SH-SY5Y (cell line): Measurements from ENCODE around the gene MSMP.

Experiments
- GATA2 ChIP-seq: IDR thresholded peaks from 2 replicates; pipeline ENCODE4 v1.6.1; 2011; ENCODE audit warnings: mild to moderate bottlenecking, low read depth, low read length
- GATA3 ChIP-seq: IDR thresholded peaks from 2 replicates; pipeline ENCODE4 v1.6.1; 2011; ENCODE audit warnings: low read depth, mild to moderate bottlenecking, low read length, moderate library complexity

DNA sequence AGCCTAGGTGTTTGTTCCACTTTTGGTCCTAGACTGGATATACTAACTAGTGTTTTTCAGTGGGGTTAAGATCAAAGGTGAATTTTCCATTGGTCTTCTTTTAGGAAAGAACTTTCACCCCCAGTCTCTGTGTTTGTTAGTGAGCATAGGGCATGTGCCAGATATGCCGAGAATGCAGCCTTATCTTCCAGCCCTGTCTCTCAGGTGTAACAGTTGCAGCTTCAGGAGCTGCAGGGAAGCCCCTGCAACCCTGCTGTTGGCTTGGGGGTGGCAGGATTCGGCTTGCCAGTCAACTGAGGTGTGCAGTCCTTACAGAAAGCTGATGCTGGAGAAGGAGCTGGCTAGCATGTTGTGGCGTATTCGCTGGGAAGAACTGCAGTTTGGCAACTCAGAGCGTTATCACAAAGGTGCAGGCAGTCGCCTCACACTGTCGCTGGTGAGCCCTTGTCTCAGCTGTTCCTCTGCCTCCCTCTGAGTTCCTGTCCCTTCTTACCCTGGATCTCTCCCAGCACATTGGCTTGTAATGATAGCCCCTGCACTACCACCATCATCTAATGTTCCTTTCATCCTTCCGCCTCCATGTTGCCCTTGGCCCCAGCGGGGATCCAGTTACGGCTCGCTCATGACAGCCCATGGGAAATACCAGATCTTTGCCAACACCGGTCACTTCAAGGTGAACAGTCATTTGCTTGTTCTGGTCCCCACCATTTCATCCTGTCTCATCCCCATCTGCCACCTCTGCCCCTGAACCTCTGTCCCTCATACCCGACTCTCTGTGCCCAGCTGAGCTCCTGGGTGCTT, 47.5 kb upstream of the MSMP start:
- TF ChIP-seq GATA2 (no peak), GATA3 (no peak)
